Neural cell (in vitro differentiated cells): ENCODE measurements around the gene SLC25A34.

Experiments used
- EZH2 ChIP-seq: fragments of 200-600, 300-800 bp; shearing (Covaris generic), sonication (generic); IDR thresholded peaks from 2 replicates; pipeline ENCODE4 v1.6.1; 2014; ENCODE audit warnings: antibody characterized with exemption, low read length, borderline replicate concordance, mild to moderate bottlenecking; ENCODE audit not compliant: insufficient read depth, poor library complexity, severe bottlenecking
- TF ChIP-seq, protein P1 (sequence below): fragments of 450-650 bp; IDR thresholded peaks from 2 replicates; pipeline ENCODE4 v1.5.1; 2014; ENCODE audit warnings: antibody characterized with exemption, mild to moderate bottlenecking, moderate library complexity; ENCODE audit not compliant: poor library complexity, severe bottlenecking

DNA sequence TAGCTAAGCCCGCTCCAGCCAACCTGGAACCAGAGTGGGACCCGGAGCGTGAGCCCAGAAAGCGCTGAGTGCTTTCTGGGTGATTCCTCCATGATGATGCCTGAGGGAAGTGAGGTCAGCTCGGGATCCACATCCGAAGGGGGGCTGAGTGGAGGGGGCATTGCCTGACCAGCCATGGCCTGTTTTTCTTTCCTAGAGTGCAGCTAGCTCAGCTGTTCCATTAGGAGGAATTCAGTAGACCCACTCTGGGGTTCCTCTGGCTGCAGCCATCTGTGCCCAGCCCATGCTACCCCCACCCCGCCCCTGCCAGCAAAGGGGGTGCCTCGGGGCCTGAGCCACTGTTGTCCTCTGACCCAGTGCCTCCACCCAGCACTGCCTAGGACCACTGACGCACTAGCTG, 9.6 kb upstream of the SLC25A34 start:
- TF ChIP-seq, protein P1, sequence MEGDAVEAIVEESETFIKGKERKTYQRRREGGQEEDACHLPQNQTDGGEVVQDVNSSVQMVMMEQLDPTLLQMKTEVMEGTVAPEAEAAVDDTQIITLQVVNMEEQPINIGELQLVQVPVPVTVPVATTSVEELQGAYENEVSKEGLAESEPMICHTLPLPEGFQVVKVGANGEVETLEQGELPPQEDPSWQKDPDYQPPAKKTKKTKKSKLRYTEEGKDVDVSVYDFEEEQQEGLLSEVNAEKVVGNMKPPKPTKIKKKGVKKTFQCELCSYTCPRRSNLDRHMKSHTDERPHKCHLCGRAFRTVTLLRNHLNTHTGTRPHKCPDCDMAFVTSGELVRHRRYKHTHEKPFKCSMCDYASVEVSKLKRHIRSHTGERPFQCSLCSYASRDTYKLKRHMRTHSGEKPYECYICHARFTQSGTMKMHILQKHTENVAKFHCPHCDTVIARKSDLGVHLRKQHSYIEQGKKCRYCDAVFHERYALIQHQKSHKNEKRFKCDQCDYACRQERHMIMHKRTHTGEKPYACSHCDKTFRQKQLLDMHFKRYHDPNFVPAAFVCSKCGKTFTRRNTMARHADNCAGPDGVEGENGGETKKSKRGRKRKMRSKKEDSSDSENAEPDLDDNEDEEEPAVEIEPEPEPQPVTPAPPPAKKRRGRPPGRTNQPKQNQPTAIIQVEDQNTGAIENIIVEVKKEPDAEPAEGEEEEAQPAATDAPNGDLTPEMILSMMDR = no peak
- TF ChIP-seq EZH2 = no peak
